HG03175 (cell line): ENCODE results near the gene IRS2.

ENCODE experiments used
- ATAC-seq: cut with Tn5 transposase; IDR thresholded peaks from one replicate; pipeline ENCODE4 v1.9.1; 2021; ENCODE audit warnings: mild to moderate bottlenecking, moderate library complexity; ENCODE audit not compliant: unreplicated experiment

IRS2 gene

GRCh38 chr13:109781384-109782065 is 4.9 kb downstream of the IRS2 start:
- no peak for ATAC-seq

GRCh38 chr13:109780845-109781383 is 5.5 kb downstream of the IRS2 start:
- ATAC-seq: no peak

GRCh38 chr13:109779876-109780510 is 6.4 kb downstream of the IRS2 start:
- ATAC-seq: no peak

GRCh38 chr13:109779074-109779473 is 7.3 kb downstream of the IRS2 start:
- no peak for ATAC-seq

- no peak for ATAC-seq
Measured at GRCh38 chr13:109778102-109778542, 8.3 kb downstream of the IRS2 start.

- ATAC-seq: no peak
Measured at GRCh38 chr13:109776575-109776974, 9.8 kb downstream of the IRS2 start.

- no peak for ATAC-seq
Measured at GRCh38 chr13:109773786-109774185, 12.6 kb downstream of the IRS2 start.

GRCh38 chr13:109773276-109773675 is 13.1 kb downstream of the IRS2 start:
- no peak for ATAC-seq

- ATAC-seq: no peak
Measured at GRCh38 chr13:109771926-109772325, 14.5 kb downstream of the IRS2 start.

- ATAC-seq: no peak
Measured at GRCh38 chr13:109770436-109770835, 15.9 kb downstream of the IRS2 start.

GRCh38 chr13:109769921-109770320 is 16.5 kb downstream of the IRS2 start:
- no peak for ATAC-seq

GRCh38 chr13:109769275-109769674 is 17.1 kb downstream of the IRS2 start:
- no peak for ATAC-seq

GRCh38 chr13:109768616-109769015 is 17.8 kb downstream of the IRS2 start:
- no peak for ATAC-seq

GRCh38 chr13:109768176-109768575 is 18.2 kb downstream of the IRS2 start:
- ATAC-seq: no peak

- ATAC-seq: no peak
Measured at GRCh38 chr13:109767023-109767422, 19.4 kb downstream of the IRS2 start.

- no peak for ATAC-seq
Measured at GRCh38 chr13:109764470-109765291, 21.7 kb downstream of the IRS2 start.

- ATAC-seq: no peak
Measured at GRCh38 chr13:109764045-109764444, 22.3 kb downstream of the IRS2 start.

- no peak for ATAC-seq
Measured at GRCh38 chr13:109762791-109763190, 23.6 kb downstream of the IRS2 start.

GRCh38 chr13:109761695-109762094 is 24.7 kb downstream of the IRS2 start:
- ATAC-seq: no peak

- ATAC-seq: no peak
Measured at GRCh38 chr13:109760951-109761350, 25.4 kb downstream of the IRS2 start.

- no peak for ATAC-seq
Measured at GRCh38 chr13:109760402-109760801, 26.0 kb downstream of the IRS2 start.

- no peak for ATAC-seq
Measured at GRCh38 chr13:109759609-109760008, 26.8 kb downstream of the IRS2 start.
